Neural progenitor cell (in vitro differentiated cells): ENCODE measurements around the gene SHOC2. TPM values are rescaled to one million over a fixed set of nuclear protein-coding genes. Genes with fewer than 3 reads are reported as not detected.
A peak's percentile ranks its signal among the peaks of the same experiment; 100 is the strongest.

Experiments
- DNase-seq: peaks from one replicate; pipeline ENCODE4 v3.0.0-alpha.2; 2016; ENCODE audit warnings: low spot score
- H2AFZ ChIP-seq: fragments of 200-600 bp; sonication (generic); replicated peaks from 2 replicates; pipeline ENCODE4 v1.6.1; 2016; ENCODE audit warnings: antibody characterized with exemption
- H3F3A ChIP-seq: fragments of 200-600 bp; sonication (generic); 2 replicates; pipeline ENCODE4 v1.6.1; 2016; ENCODE audit warnings: antibody characterized with exemption, low read depth
- H3K27ac ChIP-seq: fragments of 200-600 bp; sonication (generic); 2 replicates; pipeline ENCODE4 v1.5.1; 2016; ENCODE audit warnings: mild to moderate bottlenecking
- H3K27me3 ChIP-seq: fragments of 200-600 bp; sonication (generic); 2 replicates; pipeline ENCODE4 v1.6.1; 2016; ENCODE audit warnings: mild to moderate bottlenecking, moderate library complexity
- H3K36me3 ChIP-seq: fragments of 200-600 bp; sonication (generic); 2 replicates; pipeline ENCODE4 v1.5.1; 2016
- H3K4me1 ChIP-seq: fragments of 200-600 bp; sonication (generic); 2 replicates; pipeline ENCODE4 v1.6.1; 2016; ENCODE audit warnings: mixed run types
- H3K4me2 ChIP-seq: fragments of 200-600 bp; sonication (generic); 2 replicates; pipeline ENCODE4 v1.6.1; 2016
- H3K4me3 ChIP-seq: fragments of 200-600 bp; sonication (generic); 2 replicates; pipeline ENCODE4 v1.5.1; 2016
- H3K79me2 ChIP-seq: fragments of 200-600 bp; sonication (generic); 2 replicates; pipeline ENCODE4 v1.6.1; 2016; ENCODE audit warnings: low read depth
- H3K9ac ChIP-seq: fragments of 200-600 bp; sonication (generic); 2 replicates; pipeline ENCODE4 v1.6.1; 2016
- H3K9me3 ChIP-seq: fragments of 200-600 bp; sonication (generic); 2 replicates; pipeline ENCODE4 v1.5.1; 2016; ENCODE audit warnings: low read depth
- H4K20me1 ChIP-seq: fragments of 200-600 bp; sonication (generic); 2 replicates; pipeline ENCODE4 v1.6.1; 2016; ENCODE audit warnings: low read depth
- H3K27ac Mint-ChIP-seq: 3 replicates; pipeline ENCODE4 v1.8.0; 2021; ENCODE audit warnings: mixed read lengths
- H3K27me3 Mint-ChIP-seq: 2 replicates; pipeline ENCODE4 v1.8.0; 2022; ENCODE audit warnings: low read depth, mild to moderate bottlenecking, inconsistent platforms, moderate library complexity, mixed read lengths; ENCODE audit not compliant: insufficient read depth
- H3K36me3 Mint-ChIP-seq: 3 replicates; pipeline ENCODE4 v1.8.0; 2021; ENCODE audit warnings: mixed read lengths
- H3K4me1 Mint-ChIP-seq: 3 replicates; pipeline ENCODE4 v1.8.0; 2021; ENCODE audit warnings: mixed read lengths
- H3K4me3 Mint-ChIP-seq: 3 replicates; pipeline ENCODE4 v1.8.0; 2021; ENCODE audit warnings: mild to moderate bottlenecking, moderate library complexity, mixed read lengths
- H3K9me3 Mint-ChIP-seq: 3 replicates; pipeline ENCODE4 v1.8.0; 2020; ENCODE audit warnings: mixed read lengths
- EZH2 ChIP-seq: fragments of 200-600 bp; sonication (generic); IDR thresholded peaks from 2 replicates; pipeline ENCODE4 v1.6.1; 2017; ENCODE audit warnings: antibody characterized with exemption, mild to moderate bottlenecking, moderate library complexity
- EZH2phosphoT487 ChIP-seq: fragments of 200-600 bp; sonication (generic); IDR thresholded peaks from 2 replicates; pipeline ENCODE4 v1.6.1; 2017; ENCODE audit warnings: antibody characterized with exemption
- total RNA-seq: library from RNA; depleted of rRNA; stranded (reverse); fragments of >200 nt; gene quantifications from 2 replicates; pipeline ENCODE4 v1.2.3, GENCODE V29; 2015; ENCODE audit warnings: low replicate concordance
- TF ChIP-seq, protein P1 (sequence below): fragments of 200-600 bp; sonication (generic); IDR thresholded peaks from 2 replicates; pipeline ENCODE4 v1.5.1; 2017; ENCODE audit warnings: antibody characterized with exemption, mild to moderate bottlenecking

SHOC2 gene
- total RNA-seq, 1 donor from 2014 or later = 54.9 TPM

DNA sequence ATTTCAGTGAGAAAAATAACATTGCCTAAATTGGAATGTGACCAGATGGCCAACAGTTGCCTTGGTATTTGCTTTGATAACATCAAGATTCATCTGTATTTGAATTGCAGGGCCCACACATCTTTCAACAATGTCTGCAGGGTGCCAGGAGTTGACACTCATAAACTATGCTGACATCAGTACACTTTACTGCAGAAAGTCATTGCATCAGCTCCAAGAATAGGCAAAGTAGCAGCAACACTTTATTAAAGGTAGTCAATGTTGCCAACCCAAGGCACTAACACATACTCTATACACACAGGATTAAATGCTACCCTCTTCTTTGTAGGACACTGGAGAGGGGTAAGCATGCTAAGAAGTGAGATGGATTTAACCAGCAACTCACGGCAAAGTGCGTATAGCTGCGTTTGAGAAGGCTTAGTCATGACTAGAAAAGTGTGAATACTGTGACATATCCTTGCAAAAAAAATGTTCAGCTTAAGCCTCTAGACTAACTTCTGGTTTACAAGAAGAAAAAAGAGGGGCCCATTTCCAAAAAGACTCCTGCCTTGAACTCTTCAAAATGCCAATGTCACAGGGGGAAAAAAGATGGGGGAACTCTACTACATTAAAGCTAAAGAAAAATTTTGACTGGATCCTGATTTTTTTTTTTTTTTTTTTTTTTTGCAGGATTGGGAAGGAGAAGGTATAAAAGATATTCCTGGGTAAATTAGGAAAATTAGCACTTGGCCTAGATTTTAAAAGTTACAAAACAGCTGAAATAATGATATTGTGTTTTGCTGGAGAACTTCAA, 2.7 kb upstream of the SHOC2 start:
- Mint-ChIP-seq H3K4me1 (peaks cover 24% of the 10 kb centered on the region), H3K36me3 (peaks cover 2% of the 10 kb centered on the region), H3K4me3 (peak overlapping the region; percentile 96), H3K27ac (no peak overlapping the region), H3K9me3 (no peaks in the 10 kb centered on the region), H3K27me3 (peaks cover 4% of the 10 kb centered on the region)
- no peaks in the 10 kb centered on the region for H3K9me3 ChIP-seq
- peaks cover 16% of the 10 kb centered on the region for H3K4me1 ChIP-seq
- H3K4me2 ChIP-seq = peak overlapping the region; percentile 86
- no peak for DNase-seq
- TF ChIP-seq EZH2 (no peak), EZH2phosphoT487 (no peak)
- TF ChIP-seq, protein P1, sequence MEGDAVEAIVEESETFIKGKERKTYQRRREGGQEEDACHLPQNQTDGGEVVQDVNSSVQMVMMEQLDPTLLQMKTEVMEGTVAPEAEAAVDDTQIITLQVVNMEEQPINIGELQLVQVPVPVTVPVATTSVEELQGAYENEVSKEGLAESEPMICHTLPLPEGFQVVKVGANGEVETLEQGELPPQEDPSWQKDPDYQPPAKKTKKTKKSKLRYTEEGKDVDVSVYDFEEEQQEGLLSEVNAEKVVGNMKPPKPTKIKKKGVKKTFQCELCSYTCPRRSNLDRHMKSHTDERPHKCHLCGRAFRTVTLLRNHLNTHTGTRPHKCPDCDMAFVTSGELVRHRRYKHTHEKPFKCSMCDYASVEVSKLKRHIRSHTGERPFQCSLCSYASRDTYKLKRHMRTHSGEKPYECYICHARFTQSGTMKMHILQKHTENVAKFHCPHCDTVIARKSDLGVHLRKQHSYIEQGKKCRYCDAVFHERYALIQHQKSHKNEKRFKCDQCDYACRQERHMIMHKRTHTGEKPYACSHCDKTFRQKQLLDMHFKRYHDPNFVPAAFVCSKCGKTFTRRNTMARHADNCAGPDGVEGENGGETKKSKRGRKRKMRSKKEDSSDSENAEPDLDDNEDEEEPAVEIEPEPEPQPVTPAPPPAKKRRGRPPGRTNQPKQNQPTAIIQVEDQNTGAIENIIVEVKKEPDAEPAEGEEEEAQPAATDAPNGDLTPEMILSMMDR = no peak
- peaks cover 39% of the 10 kb centered on the region for H3K79me2 ChIP-seq
- no peaks in the 10 kb centered on the region for H3K27me3 ChIP-seq
- no peak overlapping the region for H3K4me3 ChIP-seq
- no peak overlapping the region for H3K9ac ChIP-seq
- H3F3A ChIP-seq = peaks cover 10% of the 10 kb centered on the region
- H4K20me1 ChIP-seq = peaks cover 15% of the 10 kb centered on the region
- H2AFZ ChIP-seq = no peak overlapping the region
- no peak overlapping the region for H3K27ac ChIP-seq
- H3K36me3 ChIP-seq = no peaks in the 10 kb centered on the region

DNA sequence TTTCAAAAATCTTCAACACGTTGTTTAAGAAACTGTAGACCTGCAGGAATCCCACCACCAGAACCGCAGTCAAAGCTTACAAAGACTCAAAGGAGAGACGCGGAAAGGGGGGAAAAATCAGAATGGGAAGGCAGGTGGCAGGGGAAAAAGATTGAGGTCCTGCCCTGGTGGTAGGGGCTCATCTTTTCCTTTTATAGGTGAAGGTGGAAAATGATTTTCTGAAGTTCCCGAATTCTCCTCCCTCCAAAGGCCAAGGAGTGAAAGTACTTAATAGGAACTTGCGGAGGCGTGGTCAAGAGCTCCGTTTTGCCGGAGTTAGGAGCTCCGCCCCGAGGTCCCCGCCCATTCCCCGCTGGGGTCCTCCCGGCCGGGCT, 1.1 kb upstream of the SHOC2 start:
- peak overlapping the region; percentile 81 for H2AFZ ChIP-seq
- Mint-ChIP-seq H3K9me3 (no peaks in the 10 kb centered on the region), H3K4me3 (peak overlapping the region; percentile 96), H3K27me3 (peaks cover 4% of the 10 kb centered on the region), H3K27ac (peak overlapping the region; percentile 92), H3K36me3 (peaks cover 2% of the 10 kb centered on the region), H3K4me1 (peaks cover 27% of the 10 kb centered on the region)
- H3K4me1 ChIP-seq = peaks cover 19% of the 10 kb centered on the region
- H3K27ac ChIP-seq = peak overlapping the region; percentile 98
- H4K20me1 ChIP-seq = peaks cover 29% of the 10 kb centered on the region
- H3F3A ChIP-seq = peaks cover 10% of the 10 kb centered on the region
- peak overlapping the region; percentile 86 for H3K4me3 ChIP-seq
- H3K27me3 ChIP-seq = no peaks in the 10 kb centered on the region
- TF ChIP-seq, protein P1 = no peak
- no peak for TF ChIP-seq EZH2
- peak overlapping the region; percentile 60 for H3K9ac ChIP-seq
- DNase-seq = peak; percentile 98
- peak overlapping the region; percentile 86 for H3K4me2 ChIP-seq
- no peaks in the 10 kb centered on the region for H3K36me3 ChIP-seq
- peaks cover 54% of the 10 kb centered on the region for H3K79me2 ChIP-seq
- no peaks in the 10 kb centered on the region for H3K9me3 ChIP-seq

DNA sequence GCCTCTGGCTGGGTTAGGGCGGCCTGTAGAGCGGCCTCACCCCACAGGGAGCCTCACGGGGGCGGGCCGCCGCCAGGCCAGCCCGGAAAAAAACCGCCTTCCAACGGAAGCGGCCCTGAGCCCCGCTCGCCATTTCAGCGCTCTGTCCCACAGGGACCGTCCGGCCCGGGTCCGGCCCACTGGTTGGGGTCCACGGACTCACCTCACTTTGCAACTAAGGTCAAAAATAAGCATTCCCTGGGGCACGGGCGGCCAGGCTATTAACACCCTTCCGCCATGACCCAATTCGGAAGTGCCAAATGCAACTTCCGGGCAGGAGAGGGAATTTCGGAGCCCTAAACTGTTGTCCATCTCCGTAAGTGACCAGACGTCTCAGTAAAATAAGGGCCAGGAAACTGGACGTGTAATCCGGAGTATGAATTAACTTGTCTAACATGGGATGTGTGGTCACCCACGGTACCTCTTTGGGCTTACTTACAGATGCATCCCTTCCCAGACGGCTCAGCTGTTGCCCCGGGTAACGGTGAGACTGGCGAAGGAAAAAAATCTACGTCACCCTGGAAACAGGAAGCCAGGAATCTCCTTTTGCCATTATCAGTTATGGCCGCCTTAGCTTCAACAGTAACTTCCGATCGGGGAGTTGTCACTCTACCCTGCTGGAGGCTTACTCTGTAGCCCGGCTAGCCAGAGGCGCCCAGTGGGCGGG, 608 bp upstream of the SHOC2 start, which contains the start of gene BBIP1:
Gene BBIP1, minus strand, starts transcription at position 538 of the 706 bp plus-strand sequence. CDS start 1,023 bp downstream, outside the sequence.
- Mint-ChIP-seq H3K4me3 (peak within 1 kb of the TSS; percentile 96), H3K36me3 (peaks cover 2% of the 10 kb centered on the region), H3K9me3 (no peaks in the 10 kb centered on the region), H3K27me3 (peaks cover 4% of the 10 kb centered on the region), H3K27ac (peak within 1 kb of the TSS; percentile 99), H3K4me1 (peaks cover 27% of the 10 kb centered on the region)
- H3F3A ChIP-seq = peaks cover 10% of the 10 kb centered on the region
- H3K79me2 ChIP-seq = peaks cover 59% of the 10 kb centered on the region
- H3K4me3 ChIP-seq = peak within 1 kb of the TSS; percentile 86
- H3K4me2 ChIP-seq = peak within 1 kb of the TSS; percentile 86
- H4K20me1 ChIP-seq = peaks cover 34% of the 10 kb centered on the region
- DNase-seq = no peak
- H3K27ac ChIP-seq = peak within 1 kb of the TSS; percentile 98
- H3K9me3 ChIP-seq = no peaks in the 10 kb centered on the region
- H3K9ac ChIP-seq = peak within 1 kb of the TSS; percentile 83
- no peaks in the 10 kb centered on the region for H3K27me3 ChIP-seq
- peaks cover 19% of the 10 kb centered on the region for H3K4me1 ChIP-seq
- H3K36me3 ChIP-seq = peaks cover 2% of the 10 kb centered on the region
- TF ChIP-seq, protein P1 = no peak
- no peak for TF ChIP-seq EZH2phosphoT487
- no peak for TF ChIP-seq EZH2
- H2AFZ ChIP-seq = peak within 1 kb of the TSS; percentile 98
